Measurements from ENCODE around the gene SPEF1. TPM values are rescaled to one million over a fixed set of nuclear protein-coding genes. Genes with fewer than 3 reads are reported as not detected.
A peak's percentile ranks its signal among the peaks of the same experiment; 100 is the strongest.

SPEF1 gene
- total and polyA plus RNA-seq, 2 of the 4 experiments (the other 2 are of a cell fraction): 0.15 TPM; not detected in 1

DNA sequence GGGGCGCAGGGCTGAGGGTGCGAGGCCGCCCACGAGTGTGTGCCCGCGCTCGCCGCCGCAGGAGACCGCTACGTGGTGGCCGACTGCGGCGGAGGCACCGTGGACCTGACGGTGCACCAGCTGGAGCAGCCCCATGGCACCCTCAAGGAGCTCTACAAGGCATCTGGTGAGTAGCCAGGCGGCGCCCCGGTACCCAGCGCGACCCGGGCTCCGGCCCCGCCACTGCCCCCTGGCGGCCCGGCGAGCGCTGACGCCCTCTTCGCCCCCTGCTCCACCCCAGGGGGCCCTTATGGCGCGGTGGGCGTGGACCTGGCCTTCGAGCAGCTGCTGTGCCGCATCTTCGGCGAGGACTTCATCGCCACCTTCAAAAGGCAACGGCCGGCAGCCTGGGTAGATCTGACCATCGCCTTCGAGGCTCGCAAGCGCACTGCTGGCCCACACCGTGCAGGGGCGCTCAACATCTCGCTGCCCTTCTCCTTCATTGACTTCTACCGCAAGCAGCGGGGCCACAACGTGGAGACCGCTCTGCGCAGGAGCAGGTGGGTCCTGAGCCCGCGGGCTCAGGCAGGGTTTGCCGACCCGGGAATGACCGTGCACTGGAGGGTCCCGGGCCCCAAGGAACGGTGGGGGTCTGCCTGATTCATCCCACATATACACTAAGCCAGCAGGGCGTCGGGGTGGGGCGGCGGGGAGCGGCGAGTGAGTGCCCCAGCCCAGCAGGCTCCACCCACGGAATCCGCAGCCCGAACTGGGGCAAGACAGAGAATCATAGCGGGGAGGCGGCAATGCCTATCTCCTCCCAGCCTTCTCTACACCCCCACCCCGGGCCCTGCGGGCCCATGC is 31.3 kb downstream of the SPEF1 start:
- H4K20me1 ChIP-seq (ENCODE audit: insufficient read depth, low read length): 0 out of 2 replicates have a peak, but pooled peaks cover 6% of the 10 kb centered on the region
- H4K8ac ChIP-seq (ENCODE audit: low read depth in 2 of 2, low read length in 2 of 2): no peak overlapping the region
- H2AK5ac ChIP-seq (ENCODE audit: low read depth, low read length): no peak overlapping the region
- dilution Hi-C loops (cut with HindIII; ENCODE audit: low sequenced_read_pairs, unreplicated experiment) (no loop called here), in situ Hi-C loops (cut with MboI; ENCODE audit: low sequenced_read_pairs) (no loop called here), intact Hi-C loops (cut with micrococcal nuclease) (no loop called here)
- H3K4ac ChIP-seq (ENCODE audit: low read depth, low read length): no peak overlapping the region
- H3K27me3 ChIP-seq (ENCODE audit: control insufficient read depth, insufficient read depth, low read length): peaks cover 8% of the 10 kb centered on the region
- ChIA-PET POLR2A (ENCODE audit: unreplicated experiment) (no interaction called here), CTCF (no interaction called here)
- no TSS peak for BruUV-seq (replicated peaks)
- H3K23ac ChIP-seq (ENCODE audit: low read depth, low read length): no peak overlapping the region
- no peak overlapping the region for H3K18ac ChIP-seq (ENCODE audit: low read depth, low read length)
- H4K91ac ChIP-seq (ENCODE audit: insufficient read depth, low read depth, low read length): no peak overlapping the region
- H3K14ac ChIP-seq (replicated peaks; ENCODE audit: low read depth, low read length): no peak overlapping the region
- TF ChIP-seq, protein P1, sequence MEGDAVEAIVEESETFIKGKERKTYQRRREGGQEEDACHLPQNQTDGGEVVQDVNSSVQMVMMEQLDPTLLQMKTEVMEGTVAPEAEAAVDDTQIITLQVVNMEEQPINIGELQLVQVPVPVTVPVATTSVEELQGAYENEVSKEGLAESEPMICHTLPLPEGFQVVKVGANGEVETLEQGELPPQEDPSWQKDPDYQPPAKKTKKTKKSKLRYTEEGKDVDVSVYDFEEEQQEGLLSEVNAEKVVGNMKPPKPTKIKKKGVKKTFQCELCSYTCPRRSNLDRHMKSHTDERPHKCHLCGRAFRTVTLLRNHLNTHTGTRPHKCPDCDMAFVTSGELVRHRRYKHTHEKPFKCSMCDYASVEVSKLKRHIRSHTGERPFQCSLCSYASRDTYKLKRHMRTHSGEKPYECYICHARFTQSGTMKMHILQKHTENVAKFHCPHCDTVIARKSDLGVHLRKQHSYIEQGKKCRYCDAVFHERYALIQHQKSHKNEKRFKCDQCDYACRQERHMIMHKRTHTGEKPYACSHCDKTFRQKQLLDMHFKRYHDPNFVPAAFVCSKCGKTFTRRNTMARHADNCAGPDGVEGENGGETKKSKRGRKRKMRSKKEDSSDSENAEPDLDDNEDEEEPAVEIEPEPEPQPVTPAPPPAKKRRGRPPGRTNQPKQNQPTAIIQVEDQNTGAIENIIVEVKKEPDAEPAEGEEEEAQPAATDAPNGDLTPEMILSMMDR (conservative IDR thresholded peaks at IDR 0.05; ENCODE audit: low read depth, low read length): peak; percentile 33
- TF ChIP-seq RFX5 (IDR thresholded peaks at IDR 0.05; ENCODE audit: low read depth, low read length): no peak
- TF ChIP-seq POLR2A (IDR thresholded peaks at IDR 0.05; ENCODE audit: low read depth, low read length): no peak
- no peak for TF ChIP-seq CEBPB (IDR thresholded peaks at IDR 0.05; ENCODE audit: low read depth, low read length)
- peak; percentile 17; the same call in 1 of the 2 replicates for TF ChIP-seq RAD21 (IDR thresholded peaks at IDR 0.05; ENCODE audit: low read length)
- no peak for TF ChIP-seq MAFK (IDR thresholded peaks at IDR 0.05; ENCODE audit: low read depth, low read length)
- no peak for TF ChIP-seq CHD1 (IDR thresholded peaks at IDR 0.05; ENCODE audit: low read depth, low read length)
- H2AK9ac ChIP-seq (replicated peaks; ENCODE audit: low read depth, low read length, poor library complexity): no peak overlapping the region
- no peak overlapping the region for H3K4me2 ChIP-seq (ENCODE audit: low read depth, low read length)
- H3K27ac ChIP-seq (ENCODE audit: insufficient read depth, low read length): no peak overlapping the region
- H2BK20ac ChIP-seq (ENCODE audit: low read depth, low read length): no peak overlapping the region
- no peaks in the 10 kb centered on the region for H3K79me1 ChIP-seq (ENCODE audit: low read depth in 1 of 2, low read length in 2 of 2)
- H3K9ac ChIP-seq (ENCODE audit: low read depth, low read length): no peak overlapping the region
- no peaks in the 10 kb centered on the region for H3K4me1 ChIP-seq (ENCODE audit: control insufficient read depth, insufficient read depth, low read length)
- peaks cover 2% of the 10 kb centered on the region for H3K36me3 ChIP-seq (ENCODE audit: control insufficient read depth, insufficient read depth, low read length)
- H2BK15ac ChIP-seq (ENCODE audit: low read depth, low read length): no peak overlapping the region
- H3K9me3 ChIP-seq (ENCODE audit: control insufficient read depth, insufficient read depth, low read length): no peaks in the 10 kb centered on the region
- DNase-seq: no peak
- WGBS, 2 experiments (ENCODE audit: extremely low coverage in 2 of 2, insufficient read length in 1 of 2): 78% methylated on average over 48 of the region's 72 CpGs; no CpG with 5 or more reads in 1 of the 2 experiments
- no peak overlapping the region for H2BK120ac ChIP-seq (ENCODE audit: low read depth, low read length)
- H3K4me3 ChIP-seq (ENCODE audit: insufficient read depth, low read depth, low read length): no peak overlapping the region
- H3K56ac ChIP-seq (ENCODE audit: extremely low read depth, insufficient read depth, low read length): no peak overlapping the region
- H2BK5ac ChIP-seq (ENCODE audit: low read depth, low read length, poor library complexity, severe bottlenecking): no peak overlapping the region
- 0 out of 2 replicates have a peak, but pooled peaks have one; percentile 31 for ATAC-seq (ENCODE audit: low read depth)
- H4K5ac ChIP-seq (ENCODE audit: low read depth, low read length): no peak overlapping the region
- no peak overlapping the region for H2AFZ ChIP-seq (replicated peaks; ENCODE audit: low read length, poor library complexity)
- H3K9me1 ChIP-seq (ENCODE audit: insufficient read depth, low read length): no peaks in the 10 kb centered on the region

Measured in IMR-90 (cell line).